H1 (cell line): ENCODE results near the gene CSF3. TPM values are rescaled to one million over a fixed set of nuclear protein-coding genes. Genes with fewer than 3 reads are reported as not detected.

Experiments used
- CBX5 ChIP-seq: fragments of 300-800, 300-1000 bp; sonication (generic); IDR thresholded peaks from 2 replicates; pipeline ENCODE4 v1.7.1; 2016; ENCODE audit warnings: antibody characterized with exemption, low read length, low read depth
- EGR1 ChIP-seq: IDR thresholded peaks from 2 replicates; pipeline ENCODE4 v1.6.1; 2011; ENCODE audit warnings: low read depth, low read length, borderline replicate concordance
- EP300 ChIP-seq, 2 experiments: IDR thresholded peaks; 1 replicate in 1 of 2; 2 replicates in 1 of 2; pipeline ENCODE4 v1.6.1; 2011 to 2012; ENCODE audit warnings: low read depth in 2 of 2, low read length in 2 of 2, mild to moderate bottlenecking in 2 of 2, borderline replicate concordance in 1 of 2, inconsistent platforms in 1 of 2, moderate library complexity in 1 of 2
- EZH2 ChIP-seq: fragments of 200-600 bp; sonication (generic); IDR thresholded peaks from 2 replicates; pipeline ENCODE4 v1.7.1; 2012; ENCODE audit warnings: low read depth, mild to moderate bottlenecking, moderate library complexity, low read length, inconsistent platforms; ENCODE audit not compliant: severe bottlenecking
- MAFK ChIP-seq: IDR thresholded peaks from 2 replicates; pipeline ENCODE4 v1.6.1; 2012; ENCODE audit warnings: low read depth, mild to moderate bottlenecking, improper control_type of control experiment, low read length
- PHF8 ChIP-seq: fragments of 200-600 bp; sonication (generic); conservative IDR thresholded peaks from 2 replicates; pipeline ENCODE4 v1.7.1; 2012; ENCODE audit warnings: low read depth, mild to moderate bottlenecking, inconsistent platforms, low read length, moderate library complexity
- RAD21 ChIP-seq, 2 experiments: IDR thresholded peaks in 1 of 2; conservative IDR thresholded peaks in 1 of 2; 2 replicates each; pipeline ENCODE4 v1.6.1; 2011; ENCODE audit warnings: low read depth in 2 of 2, low read length in 2 of 2, improper control_type of control experiment in 1 of 2, inconsistent platforms in 1 of 2, mild to moderate bottlenecking in 1 of 2, moderate library complexity in 1 of 2
- polyA plus RNA-seq, 7 experiments: library from polyadenylated mRNA; depleted of rRNA in 3 of 7; stranded (reverse) in 5 of 7; unstranded in 2 of 7; fragments of >200 nt in 5 of 7; fragments of 200-250 nt in 2 of 7; gene quantifications; 1 replicate in 5 of 7; 2 replicates in 1 of 7; 4 replicates in 1 of 7; pipeline versions ENCODE4 v1.2.1 to v1.2.3, GENCODE V29; 2011 to 2013; ENCODE audit warnings: missing spikeins in 2 of 7, mixed read lengths in 2 of 7
- total RNA-seq: library from RNA; stranded (reverse); fragmentation: NEBNext Ultra II Directional; extraction: Animal tissue kit (Norgen Biotek cat#: 25700); gene quantifications from 2 replicates; pipeline ENCODE4 v1.2.1, GENCODE V29; 2021

The CSF3 gene
- total and polyA plus RNA-seq, 2 of the 8 experiments (the other 6 are each of a cell fraction or from before 2014, with no cell fraction given) = 0.03 TPM; not detected in 1

GRCh38 chr17:39981766-39982375 lies 33.4 kb upstream of the CSF3 start (continued):
- no peak for TF ChIP-seq EP300 (IDR thresholded peaks at IDR 0.05; ENCODE audit: borderline replicate concordance in 1 of 2, low read depth in 2 of 2, low read length in 2 of 2)
- TF ChIP-seq RAD21 (IDR thresholded peaks at IDR 0.05 in 1 of 2, conservative IDR thresholded peaks at IDR 0.05 in 1 of 2; ENCODE audit: low read depth in 2 of 2, low read length in 2 of 2) = no peak
- no peak for TF ChIP-seq CBX5
- TF ChIP-seq MAFK = no peak
- no peak for TF ChIP-seq EGR1
- no peak for TF ChIP-seq PHF8
- no peak for TF ChIP-seq EZH2
